MM.1S (cell line): Measurements from ENCODE around the gene RNASE7.

ENCODE experiments used
- CTCF ChIP-seq: fragments of 300-600 bp; sonication (generic); IDR thresholded peaks from 2 replicates; pipeline ENCODE4 v1.5.1; 2016; ENCODE audit warnings: antibody characterized with exemption, low read length, mixed read lengths
- EZH2 ChIP-seq: fragments of 300-600 bp; sonication (generic); optimal IDR thresholded peaks from 2 replicates; pipeline ENCODE3; 2017; ENCODE audit warnings: low read depth, mild to moderate bottlenecking, antibody characterized with exemption, low read length, mixed read lengths

GRCh38 chr14:21068521-21069387 lies 26.6 kb downstream of the RNASE7 start:
- TF ChIP-seq CTCF (peak; percentile 45), EZH2 (no peak)
